Osteocyte (in vitro differentiated cells): Measurements from ENCODE around the gene PREX1. TPM values are rescaled to one million over a fixed set of nuclear protein-coding genes. Genes with fewer than 3 reads are reported as not detected.
"Not testable (repeated sequence)": the region's sequence is repeated elsewhere in the genome, so short reads cannot be mapped to it uniquely, and the experiment has no call there.

Experiments
- DNase-seq: peaks from one replicate; pipeline ENCODE4 v3.0.0; 2021; ENCODE audit warnings: mixed read lengths; ENCODE audit not compliant: unreplicated experiment; ENCODE audit errors: extremely low spot score
- H3K27ac Mint-ChIP-seq: one replicate; pipeline ENCODE4 v1.8.0; 2021; ENCODE audit warnings: mild to moderate bottlenecking, mixed read lengths; ENCODE audit not compliant: unreplicated experiment
- H3K27me3 Mint-ChIP-seq: one replicate; pipeline ENCODE4 v1.8.0; 2021; ENCODE audit warnings: mixed read lengths; ENCODE audit not compliant: unreplicated experiment
- H3K36me3 Mint-ChIP-seq: one replicate; pipeline ENCODE4 v1.8.0; 2021; ENCODE audit warnings: mixed read lengths; ENCODE audit not compliant: unreplicated experiment
- H3K4me1 Mint-ChIP-seq: one replicate; pipeline ENCODE4 v1.8.0; 2021; ENCODE audit warnings: mixed read lengths; ENCODE audit not compliant: unreplicated experiment
- H3K4me3 Mint-ChIP-seq: one replicate; pipeline ENCODE4 v1.8.0; 2021; ENCODE audit warnings: mild to moderate bottlenecking, moderate library complexity, mixed read lengths; ENCODE audit not compliant: unreplicated experiment
- H3K9me3 Mint-ChIP-seq: one replicate; pipeline ENCODE4 v1.8.0; 2021; ENCODE audit warnings: mixed read lengths; ENCODE audit not compliant: unreplicated experiment
- total RNA-seq: library from RNA; stranded (reverse); gene quantifications from 2 replicates; pipeline ENCODE4 v1.2.1, GENCODE V29; 2021
- TF ChIP-seq, protein P1 (sequence below): fragments of 200-600 bp; sonication (generic); IDR thresholded peaks from 2 replicates; pipeline ENCODE4 v1.5.0; 2021; ENCODE audit warnings: antibody characterized with exemption, mild to moderate bottlenecking, moderate library complexity

The PREX1 gene
- total RNA-seq, 1 donor from 2014 or later = 24.2 TPM

GRCh38 chr20:48846516-48847492 lies 19.0 kb upstream of the PREX1 start:
- TF ChIP-seq, protein P1, sequence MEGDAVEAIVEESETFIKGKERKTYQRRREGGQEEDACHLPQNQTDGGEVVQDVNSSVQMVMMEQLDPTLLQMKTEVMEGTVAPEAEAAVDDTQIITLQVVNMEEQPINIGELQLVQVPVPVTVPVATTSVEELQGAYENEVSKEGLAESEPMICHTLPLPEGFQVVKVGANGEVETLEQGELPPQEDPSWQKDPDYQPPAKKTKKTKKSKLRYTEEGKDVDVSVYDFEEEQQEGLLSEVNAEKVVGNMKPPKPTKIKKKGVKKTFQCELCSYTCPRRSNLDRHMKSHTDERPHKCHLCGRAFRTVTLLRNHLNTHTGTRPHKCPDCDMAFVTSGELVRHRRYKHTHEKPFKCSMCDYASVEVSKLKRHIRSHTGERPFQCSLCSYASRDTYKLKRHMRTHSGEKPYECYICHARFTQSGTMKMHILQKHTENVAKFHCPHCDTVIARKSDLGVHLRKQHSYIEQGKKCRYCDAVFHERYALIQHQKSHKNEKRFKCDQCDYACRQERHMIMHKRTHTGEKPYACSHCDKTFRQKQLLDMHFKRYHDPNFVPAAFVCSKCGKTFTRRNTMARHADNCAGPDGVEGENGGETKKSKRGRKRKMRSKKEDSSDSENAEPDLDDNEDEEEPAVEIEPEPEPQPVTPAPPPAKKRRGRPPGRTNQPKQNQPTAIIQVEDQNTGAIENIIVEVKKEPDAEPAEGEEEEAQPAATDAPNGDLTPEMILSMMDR = no peak
- no peaks in the 10 kb centered on the region for H3K9me3 Mint-ChIP-seq
- no peak overlapping the region for H3K27ac Mint-ChIP-seq
- no peak overlapping the region for H3K4me3 Mint-ChIP-seq
- H3K27me3 Mint-ChIP-seq = no peaks in the 10 kb centered on the region
- DNase-seq = no peak
- H3K36me3 Mint-ChIP-seq = no peaks in the 10 kb centered on the region
- H3K4me1 Mint-ChIP-seq = peaks cover 34% of the 10 kb centered on the region

DNA sequence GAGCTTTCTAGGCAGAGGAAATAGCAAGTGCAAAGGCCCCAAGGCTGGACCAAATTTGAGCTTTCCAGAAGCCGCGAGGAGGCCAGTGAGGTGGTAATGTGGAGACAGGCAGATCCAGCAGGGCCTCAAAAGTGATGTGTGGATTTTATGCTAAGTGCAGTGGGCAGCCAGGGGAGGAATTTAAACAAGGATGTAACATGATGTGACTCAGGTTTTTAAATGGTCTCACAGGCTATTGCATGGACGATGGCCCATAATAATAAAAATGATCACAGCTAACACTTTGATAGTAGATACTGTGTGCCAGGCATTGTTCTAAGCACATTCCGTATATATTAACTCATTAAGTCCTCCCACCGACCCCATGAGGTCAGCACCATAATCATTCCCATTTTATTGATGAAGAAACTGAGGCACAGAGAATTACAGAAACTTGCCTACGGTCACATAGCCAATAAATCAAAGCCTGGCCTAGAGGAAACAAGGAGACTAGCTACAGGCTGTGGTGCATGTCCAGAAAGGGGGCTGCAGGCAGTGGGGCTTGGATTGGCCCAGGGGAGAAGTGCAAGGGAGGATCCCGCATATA lies 18.0 kb upstream of the PREX1 start:
- no peaks in the 10 kb centered on the region for H3K27me3 Mint-ChIP-seq
- H3K4me1 Mint-ChIP-seq = peaks cover 40% of the 10 kb centered on the region
- DNase-seq = no peak
- no peak overlapping the region for H3K4me3 Mint-ChIP-seq
- H3K27ac Mint-ChIP-seq = no peak overlapping the region
- TF ChIP-seq, protein P1 = no peak
- no peaks in the 10 kb centered on the region for H3K36me3 Mint-ChIP-seq
- H3K9me3 Mint-ChIP-seq = no peaks in the 10 kb centered on the region

DNA sequence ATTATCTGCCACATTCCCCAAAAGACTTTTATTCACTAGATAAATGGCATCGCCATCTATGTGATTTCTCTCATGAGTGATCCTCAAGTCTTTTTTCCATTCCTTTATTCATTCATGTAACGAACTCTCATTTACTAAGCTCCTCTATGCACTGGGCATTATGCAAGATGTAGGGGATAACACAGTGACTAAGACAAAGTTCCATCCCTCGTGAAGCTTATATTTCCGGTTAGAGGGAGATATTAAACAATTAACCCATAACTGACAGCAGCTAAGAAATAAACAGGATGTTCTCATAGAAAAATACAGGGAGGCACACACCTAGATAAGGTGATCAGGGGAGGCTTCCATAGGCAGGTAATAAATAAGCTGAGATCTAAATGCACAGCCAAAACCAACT lies 17.2 kb upstream of the PREX1 start:
- Mint-ChIP-seq H3K4me1 (peaks cover 40% of the 10 kb centered on the region), H3K27me3 (no peaks in the 10 kb centered on the region), H3K9me3 (no peaks in the 10 kb centered on the region), H3K36me3 (no peaks in the 10 kb centered on the region), H3K27ac (no peak overlapping the region), H3K4me3 (no peak overlapping the region)
- TF ChIP-seq, protein P1 = no peak
- DNase-seq = no peak

GRCh38 chr20:48843896-48844295 lies 16.1 kb upstream of the PREX1 start:
- not testable (repeated sequence) for H3K36me3 Mint-ChIP-seq, DNase-seq, H3K27ac Mint-ChIP-seq, H3K9me3 Mint-ChIP-seq, H3K27me3 Mint-ChIP-seq, H3K4me3 Mint-ChIP-seq
- peaks cover 40% of the 10 kb centered on the region for H3K4me1 Mint-ChIP-seq

GRCh38 chr20:48843057-48843806 lies 15.4 kb upstream of the PREX1 start:
- DNase-seq = no peak
- peaks cover 40% of the 10 kb centered on the region for H3K4me1 Mint-ChIP-seq
- H3K9me3 Mint-ChIP-seq = no peaks in the 10 kb centered on the region
- H3K27ac Mint-ChIP-seq = peak overlapping the region; percentile 44
- TF ChIP-seq, protein P1 = no peak
- no peaks in the 10 kb centered on the region for H3K36me3 Mint-ChIP-seq
- H3K27me3 Mint-ChIP-seq = no peaks in the 10 kb centered on the region
- H3K4me3 Mint-ChIP-seq = no peak overlapping the region
